ENCODE measurements around the gene MYO1E.

The MYO1E gene

GRCh38 chr15:59278120-59278519 is 94.6 kb downstream of the MYO1E start:
- H3K4me3 ChIP-seq, result no peak overlapping the region
- no peaks in the 10 kb centered on the region for H3K36me3 ChIP-seq
- H3K4me1 ChIP-seq, result peaks cover 0 to 28% (median 7%) of the 10 kb centered on the region in 4 donors
- intact Hi-C loops (cut with DNase I; ENCODE audit: low total_unique reads), result no loop called here
- TF ChIP-seq CTCF (IDR thresholded peaks at IDR 0.05), result no peak
- H3K27me3 ChIP-seq, result no peaks in the 10 kb centered on the region
- no peak for DNase-seq
- H3K9me3 ChIP-seq, result no peaks in the 10 kb centered on the region
- H3K27ac ChIP-seq, result no peak overlapping the region

GRCh38 chr15:59276225-59277178 is 96.2 kb downstream of the MYO1E start:
- DNase-seq, result no peak
- H3K4me3 ChIP-seq, result no peak overlapping the region
- H3K36me3 ChIP-seq, result peaks cover 0 to 7% (median 6%) of the 10 kb centered on the region in 3 donors
- no peaks in the 10 kb centered on the region for H3K9me3 ChIP-seq
- intact Hi-C loops (cut with DNase I; ENCODE audit: low total_unique reads), result no loop called here
- TF ChIP-seq CTCF (IDR thresholded peaks at IDR 0.05), result no peak
- no peaks in the 10 kb centered on the region for H3K27me3 ChIP-seq
- no peak overlapping the region for H3K27ac ChIP-seq
- H3K4me1 ChIP-seq, result peaks cover 0 to 19% (median 4%) of the 10 kb centered on the region in 4 donors

- no peaks in the 10 kb centered on the region for H3K9me3 ChIP-seq
- DNase-seq, result no peak
- H3K4me3 ChIP-seq, result no peak overlapping the region
- peaks cover 7 to 17% (median 10%) of the 10 kb centered on the region in 3 donors for H3K36me3 ChIP-seq
- H3K27ac ChIP-seq, result no peak overlapping the region
- no peak for TF ChIP-seq CTCF (IDR thresholded peaks at IDR 0.05)
- no peaks in the 10 kb centered on the region for H3K27me3 ChIP-seq
- intact Hi-C loops (cut with DNase I; ENCODE audit: low total_unique reads), result no loop called here
- peaks cover 0 to 19% (median 4%) of the 10 kb centered on the region in 4 donors for H3K4me1 ChIP-seq
Observed at GRCh38 chr15:59274126-59274970, 98.3 kb downstream of the MYO1E start.

- intact Hi-C loops (cut with DNase I; ENCODE audit: low total_unique reads), result no loop called here
- Histone ChIP-seq H3K27ac (no peak overlapping the region), H3K4me3 (no peak overlapping the region)
Observed at GRCh38 chr15:59273234-59273633, 99.4 kb downstream of the MYO1E start.

More at GRCh38 chr15:59273234-59273633, 99.4 kb downstream of the MYO1E start:
- Histone ChIP-seq H3K4me1 (peaks cover 0 to 15% (median 4%) of the 10 kb centered on the region in 4 donors), H3K9me3 (no peaks in the 10 kb centered on the region), H3K27me3 (no peaks in the 10 kb centered on the region), H3K36me3 (peaks cover 9 to 23% (median 15%) of the 10 kb centered on the region in 3 donors)
- no peak for DNase-seq
- no peak for TF ChIP-seq CTCF (IDR thresholded peaks at IDR 0.05)
